HG03571 (cell line): ENCODE results near the gene GABBR1.

Experiments used
- ATAC-seq: cut with Tn5 transposase; IDR thresholded peaks from one replicate; pipeline ENCODE4 v1.9.1; 2021; ENCODE audit not compliant: unreplicated experiment

GABBR1 gene

GRCh38 chr6:29577544-29577943 is 55.4 kb downstream of the GABBR1 start:
- no peak for ATAC-seq

- ATAC-seq, result no peak
Measured at GRCh38 chr6:29576056-29576455, 56.9 kb downstream of the GABBR1 start.

- no peak for ATAC-seq
Measured at GRCh38 chr6:29567991-29568390, 65.0 kb downstream of the GABBR1 start.

- ATAC-seq, result no peak
Measured at GRCh38 chr6:29567541-29567940, 65.4 kb downstream of the GABBR1 start.

GRCh38 chr6:29566856-29567255 is 66.1 kb downstream of the GABBR1 start:
- no peak for ATAC-seq

GRCh38 chr6:29564875-29565274 is 68.1 kb downstream of the GABBR1 start:
- ATAC-seq, result no peak

- ATAC-seq, result no peak
Measured at GRCh38 chr6:29563435-29563965, 69.5 kb downstream of the GABBR1 start.

GRCh38 chr6:29561606-29562181 is 71.3 kb downstream of the GABBR1 start:
- ATAC-seq, result no peak

GRCh38 chr6:29561091-29561490 is 71.9 kb downstream of the GABBR1 start:
- ATAC-seq, result no peak

GRCh38 chr6:29559524-29560287 is 73.3 kb downstream of the GABBR1 start, which contains the start of gene UBD:
TSS of gene UBD (minus strand) at chr6:29559732. CDS start at chr6:29559701, 31 bp downstream.
- no peak for ATAC-seq

GRCh38 chr6:29558439-29559079 is 74.4 kb downstream of the GABBR1 start:
- no peak for ATAC-seq

GRCh38 chr6:29557320-29557719 is 75.7 kb downstream of the GABBR1 start:
- no peak for ATAC-seq

GRCh38 chr6:29554764-29555163 is 78.2 kb downstream of the GABBR1 start:
- no peak for ATAC-seq

- ATAC-seq, result no peak
Measured at GRCh38 chr6:29553268-29554057, 79.5 kb downstream of the GABBR1 start.

- ATAC-seq, result peak; percentile 80
Measured at GRCh38 chr6:29552512-29553051, 80.4 kb downstream of the GABBR1 start.

GRCh38 chr6:29547573-29547972 is 85.4 kb downstream of the GABBR1 start:
- no peak for ATAC-seq

- no peak for ATAC-seq
Measured at GRCh38 chr6:29537714-29538403, 95.1 kb downstream of the GABBR1 start.

- no peak for ATAC-seq
Measured at GRCh38 chr6:29532320-29532951, 100.5 kb downstream of the GABBR1 start.

GRCh38 chr6:29531668-29532067 is 101.3 kb downstream of the GABBR1 start:
- no peak for ATAC-seq
